ENCODE results near the gene BRD4. TPM values are rescaled to one million over a fixed set of nuclear protein-coding genes. Genes with fewer than 3 reads are reported as not detected.

Gene BRD4
- total RNA-seq, 2 donors from 2014 or later = 45.6 to 76.0 TPM

DNA sequence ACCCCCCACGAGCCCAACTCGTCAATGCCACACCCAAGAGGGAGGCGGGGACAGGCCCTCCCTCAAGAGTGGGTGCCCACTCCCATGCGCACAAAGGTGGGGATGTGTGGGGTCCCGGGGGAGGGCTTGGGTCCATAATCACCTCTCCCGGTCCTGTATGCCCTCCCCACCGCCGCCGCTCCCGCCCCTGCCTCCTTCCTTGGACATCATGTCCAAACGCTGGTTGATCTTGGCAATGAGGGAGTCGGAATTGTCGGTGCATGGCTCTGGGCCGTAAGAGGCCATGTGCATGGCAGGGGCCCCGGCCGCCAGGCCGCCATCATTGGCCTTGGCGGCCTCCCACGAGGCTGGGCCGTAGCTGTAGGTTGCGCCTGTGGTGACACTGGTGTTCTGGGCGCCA, 41.3 kb upstream of the BRD4 start:
- no peak overlapping the region for H3K27ac ChIP-seq
- intact Hi-C loops (cut with DNase I) = no loop called here

DNA sequence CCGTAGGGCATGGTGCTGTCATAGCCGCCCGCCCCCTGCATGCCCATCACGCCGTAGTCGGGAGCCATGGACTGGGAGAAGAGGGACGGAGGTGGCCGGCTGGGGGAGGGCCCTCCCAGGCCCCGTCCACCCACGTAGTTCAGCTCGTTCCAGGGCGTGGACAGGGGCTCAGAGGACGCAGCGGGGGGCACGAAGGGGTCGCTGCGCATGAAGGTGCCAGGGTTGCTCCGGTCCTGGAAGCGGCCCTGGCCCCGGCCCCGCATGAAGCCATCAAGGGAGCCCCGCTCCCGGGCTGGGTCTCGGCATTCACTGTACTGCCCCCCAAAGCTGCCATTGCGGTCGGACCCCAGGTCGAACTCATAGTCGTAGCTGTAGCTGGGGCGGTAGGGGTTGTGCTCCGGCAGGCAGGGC, 40.6 kb upstream of the BRD4 start:
- peaks cover 10% of the 10 kb centered on the region for H3K4me1 ChIP-seq (replicated peaks)
- no peak overlapping the region for H3K27ac ChIP-seq
- 94% methylated on average over 26 of the region's 30 CpGs for WGBS
- H3K27me3 ChIP-seq (replicated peaks; ENCODE audit: insufficient read depth) = no peaks in the 10 kb centered on the region
- no peak for DNase-seq (ENCODE audit: low spot score)
- no peak for TF ChIP-seq POLR2AphosphoS5 (IDR thresholded peaks at IDR 0.05)
- TF ChIP-seq, protein P1, sequence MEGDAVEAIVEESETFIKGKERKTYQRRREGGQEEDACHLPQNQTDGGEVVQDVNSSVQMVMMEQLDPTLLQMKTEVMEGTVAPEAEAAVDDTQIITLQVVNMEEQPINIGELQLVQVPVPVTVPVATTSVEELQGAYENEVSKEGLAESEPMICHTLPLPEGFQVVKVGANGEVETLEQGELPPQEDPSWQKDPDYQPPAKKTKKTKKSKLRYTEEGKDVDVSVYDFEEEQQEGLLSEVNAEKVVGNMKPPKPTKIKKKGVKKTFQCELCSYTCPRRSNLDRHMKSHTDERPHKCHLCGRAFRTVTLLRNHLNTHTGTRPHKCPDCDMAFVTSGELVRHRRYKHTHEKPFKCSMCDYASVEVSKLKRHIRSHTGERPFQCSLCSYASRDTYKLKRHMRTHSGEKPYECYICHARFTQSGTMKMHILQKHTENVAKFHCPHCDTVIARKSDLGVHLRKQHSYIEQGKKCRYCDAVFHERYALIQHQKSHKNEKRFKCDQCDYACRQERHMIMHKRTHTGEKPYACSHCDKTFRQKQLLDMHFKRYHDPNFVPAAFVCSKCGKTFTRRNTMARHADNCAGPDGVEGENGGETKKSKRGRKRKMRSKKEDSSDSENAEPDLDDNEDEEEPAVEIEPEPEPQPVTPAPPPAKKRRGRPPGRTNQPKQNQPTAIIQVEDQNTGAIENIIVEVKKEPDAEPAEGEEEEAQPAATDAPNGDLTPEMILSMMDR (IDR thresholded peaks at IDR 0.05) = no peak
- TF ChIP-seq POLR2A (IDR thresholded peaks at IDR 0.05) = no peak
- peaks cover 19 to 40% of the 10 kb centered on the region in 2 donors for H3K36me3 ChIP-seq
- H3K9me3 ChIP-seq = no peaks in the 10 kb centered on the region
- intact Hi-C loops (cut with DNase I) = no loop called here
- H3K4me3 ChIP-seq = no peak overlapping the region

More for the DNA sequence above, 41.3 kb upstream of the BRD4 start:
- no peak overlapping the region for H3K4me3 ChIP-seq
- peaks cover 17 to 34% of the 10 kb centered on the region in 2 donors for H3K36me3 ChIP-seq
- 89% methylated on average over 22 of the region's 22 CpGs for WGBS
- no peak for DNase-seq (ENCODE audit: low spot score)
- peaks cover 11% of the 10 kb centered on the region for H3K4me1 ChIP-seq (replicated peaks)
- TF ChIP-seq, protein P1 (IDR thresholded peaks at IDR 0.05) = no peak
- no peak for TF ChIP-seq POLR2AphosphoS5 (IDR thresholded peaks at IDR 0.05)
- no peak for TF ChIP-seq POLR2A (IDR thresholded peaks at IDR 0.05)
- H3K9me3 ChIP-seq = no peaks in the 10 kb centered on the region
- H3K27me3 ChIP-seq (replicated peaks; ENCODE audit: insufficient read depth) = no peaks in the 10 kb centered on the region

DNA sequence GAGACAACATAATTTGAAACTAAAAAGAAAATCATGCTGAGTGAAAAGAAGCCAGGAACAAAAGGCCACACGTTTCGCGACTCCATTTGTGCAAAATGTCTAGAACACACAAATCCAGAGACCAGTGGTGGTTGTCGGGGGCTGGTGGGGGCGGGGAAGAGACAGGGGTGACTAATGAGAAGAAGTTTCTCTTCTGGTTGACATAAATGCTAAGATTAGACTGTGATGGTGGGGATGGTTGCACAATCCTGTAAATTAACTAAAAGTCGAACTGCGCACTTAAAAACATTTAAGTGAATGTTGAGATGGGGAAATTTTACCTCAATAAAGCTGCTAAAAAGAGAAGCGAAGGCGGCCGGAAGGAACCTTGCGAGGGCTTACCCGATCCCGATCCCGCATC, 40.1 kb upstream of the BRD4 start:
- H3K27me3 ChIP-seq (replicated peaks; ENCODE audit: insufficient read depth) = no peaks in the 10 kb centered on the region
- H3K4me3 ChIP-seq = no peak overlapping the region
- H3K27ac ChIP-seq = no peak overlapping the region
- DNase-seq (ENCODE audit: low spot score) = no peak
- no peaks in the 10 kb centered on the region for H3K9me3 ChIP-seq
- TF ChIP-seq, protein P1 (IDR thresholded peaks at IDR 0.05) = no peak
- TF ChIP-seq POLR2AphosphoS5 (IDR thresholded peaks at IDR 0.05) = no peak
- TF ChIP-seq POLR2A (IDR thresholded peaks at IDR 0.05) = no peak
- peaks cover 24 to 44% of the 10 kb centered on the region in 2 donors for H3K36me3 ChIP-seq
- peaks cover 5% of the 10 kb centered on the region for H3K4me1 ChIP-seq (replicated peaks)
- intact Hi-C loops (cut with DNase I) = no loop called here
- 92% methylated on average over 14 of the region's 14 CpGs for WGBS

DNA sequence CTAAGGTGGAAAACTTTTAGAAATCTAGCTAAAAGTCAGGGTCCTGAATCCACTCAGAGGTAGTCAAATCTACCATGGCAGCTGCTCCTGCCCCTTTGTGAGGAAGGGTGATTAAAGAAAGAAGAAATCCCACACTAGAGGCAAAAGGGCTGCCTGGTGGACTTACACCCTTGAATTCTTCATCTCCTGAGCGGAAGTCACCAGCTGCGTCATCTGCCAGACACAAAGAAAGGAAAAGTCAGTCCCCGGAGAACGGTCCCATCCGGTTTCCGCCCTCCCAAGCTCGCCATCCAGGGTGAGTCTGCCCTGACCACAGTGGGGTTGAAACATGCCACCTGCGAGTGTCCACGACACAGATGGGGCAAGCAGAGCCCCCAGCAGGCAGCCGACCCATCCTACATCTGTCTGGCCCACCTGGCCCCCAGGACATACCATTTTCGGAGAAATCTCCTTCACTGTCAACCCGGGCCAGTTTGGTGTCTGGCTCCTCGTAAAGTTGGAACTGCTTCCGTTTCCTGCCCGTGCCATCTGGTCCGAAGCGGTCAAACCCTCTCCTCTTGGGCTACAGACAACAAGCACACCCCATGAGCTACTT, 39.5 kb upstream of the BRD4 start:
- H3K36me3 ChIP-seq = peaks cover 27 to 44% of the 10 kb centered on the region in 2 donors
- 85% methylated on average over 16 of the region's 17 CpGs for WGBS
- intact Hi-C loops (cut with DNase I) = no loop called here
- H3K27me3 ChIP-seq (replicated peaks; ENCODE audit: insufficient read depth) = no peaks in the 10 kb centered on the region
- no peaks in the 10 kb centered on the region for H3K9me3 ChIP-seq
- peaks cover 2% of the 10 kb centered on the region for H3K4me1 ChIP-seq (replicated peaks)
- no peak overlapping the region for H3K4me3 ChIP-seq
- no peak overlapping the region for H3K27ac ChIP-seq
- no peak for DNase-seq (ENCODE audit: low spot score)
- no peak for TF ChIP-seq POLR2A (IDR thresholded peaks at IDR 0.05)
- TF ChIP-seq POLR2AphosphoS5 (IDR thresholded peaks at IDR 0.05) = no peak
- TF ChIP-seq, protein P1 (IDR thresholded peaks at IDR 0.05) = no peak

DNA sequence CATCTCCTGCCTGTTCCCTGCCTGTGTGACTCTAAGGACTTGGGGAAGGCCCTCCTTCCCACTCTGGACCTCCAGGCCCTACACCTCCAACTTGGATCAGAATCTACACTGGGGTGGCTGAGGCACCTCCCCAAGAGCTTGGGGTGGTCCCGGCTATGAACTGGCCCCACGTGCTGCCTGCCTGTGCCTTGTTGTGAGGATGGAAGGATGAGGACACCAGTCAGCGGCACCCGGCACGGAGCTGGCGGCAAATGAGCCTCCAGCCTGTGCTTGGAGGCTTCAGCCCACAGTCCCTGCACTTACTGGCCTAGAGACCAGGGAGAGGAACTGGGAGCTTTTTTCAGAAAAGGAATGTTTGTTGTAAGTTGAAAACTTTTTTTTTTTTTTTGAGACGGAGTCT, 38.8 kb upstream of the BRD4 start:
- H3K4me3 ChIP-seq = no peak overlapping the region
- peaks cover 27 to 44% of the 10 kb centered on the region in 2 donors for H3K36me3 ChIP-seq
- H3K9me3 ChIP-seq = no peaks in the 10 kb centered on the region
- DNase-seq (ENCODE audit: low spot score) = no peak
- no peaks in the 10 kb centered on the region for H3K4me1 ChIP-seq (replicated peaks)
- no peaks in the 10 kb centered on the region for H3K27me3 ChIP-seq (replicated peaks; ENCODE audit: insufficient read depth)
- WGBS = 95% methylated on average over 7 of the region's 7 CpGs
- intact Hi-C loops (cut with DNase I) = no loop called here
- no peak overlapping the region for H3K27ac ChIP-seq
- TF ChIP-seq POLR2AphosphoS5 (IDR thresholded peaks at IDR 0.05) (no peak), POLR2A (IDR thresholded peaks at IDR 0.05) (no peak)
- TF ChIP-seq, protein P1 (IDR thresholded peaks at IDR 0.05) = no peak

Measured in prostate gland (tissue), 2 donors.